GM19328 (cell line): ENCODE results near the gene RAD9B.
"Not testable (repeated sequence)": the region's sequence is repeated elsewhere in the genome, so short reads cannot be mapped to it uniquely, and the experiment has no call there.

Experiments
- ATAC-seq: cut with Tn5 transposase; IDR thresholded peaks from one replicate; pipeline ENCODE4 v1.9.1; 2021; ENCODE audit warnings: mild to moderate bottlenecking, moderate library complexity; ENCODE audit not compliant: unreplicated experiment

The RAD9B gene

GRCh38 chr12:110520876-110521712, 19.0 kb downstream of the RAD9B start:
- ATAC-seq: not testable (repeated sequence)

GRCh38 chr12:110528277-110528839, 26.2 kb downstream of the RAD9B start:
- no peak for ATAC-seq

GRCh38 chr12:110530511-110530910, 28.4 kb downstream of the RAD9B start:
- ATAC-seq: no peak

- ATAC-seq: peak; percentile 72
Measured at GRCh38 chr12:110531741-110532333, 29.7 kb downstream of the RAD9B start.

- ATAC-seq: no peak
Measured at GRCh38 chr12:110532644-110533043, 30.5 kb downstream of the RAD9B start.

GRCh38 chr12:110533607-110534006, 31.5 kb downstream of the RAD9B start:
- ATAC-seq: no peak

GRCh38 chr12:110534811-110535210, 32.7 kb downstream of the RAD9B start:
- no peak for ATAC-seq

- no peak for ATAC-seq
Measured at GRCh38 chr12:110536834-110537604, 34.9 kb downstream of the RAD9B start.

- no peak for ATAC-seq
Measured at GRCh38 chr12:110537605-110538409, 35.7 kb downstream of the RAD9B start.

GRCh38 chr12:110538869-110539622, 36.9 kb downstream of the RAD9B start:
- ATAC-seq: no peak

- no peak for ATAC-seq
Measured at GRCh38 chr12:110540048-110540447, 37.9 kb downstream of the RAD9B start.

GRCh38 chr12:110543252-110543959, 41.3 kb downstream of the RAD9B start:
- ATAC-seq: no peak

- ATAC-seq: no peak
Measured at GRCh38 chr12:110543965-110544364, 41.8 kb downstream of the RAD9B start.

GRCh38 chr12:110545259-110545658, 43.1 kb downstream of the RAD9B start:
- ATAC-seq: not testable (repeated sequence)

- no peak for ATAC-seq
Measured at GRCh38 chr12:110545812-110546211, 43.7 kb downstream of the RAD9B start.

GRCh38 chr12:110546339-110546738, 44.2 kb downstream of the RAD9B start:
- ATAC-seq: no peak

GRCh38 chr12:110547090-110547489, 45.0 kb downstream of the RAD9B start:
- ATAC-seq: no peak

- no peak for ATAC-seq
Measured at GRCh38 chr12:110548678-110549077, 46.5 kb downstream of the RAD9B start.

- no peak for ATAC-seq
Measured at GRCh38 chr12:110549716-110550115, 47.6 kb downstream of the RAD9B start.
